ENCODE measurements around the gene KY. TPM values are rescaled to one million over a fixed set of nuclear protein-coding genes. Genes with fewer than 3 reads are reported as not detected.

KY gene
- polyA plus RNA-seq, 1 donor (not counting 4 experiments of a cell fraction or from before 2014, with no cell fraction given) = not detected

GRCh38 chr3:134592806-134593205, 58.0 kb downstream of the KY start:
- H3K9me3 ChIP-seq (ENCODE audit: control insufficient read depth, low read depth, low read length) = peaks cover 16% of the 10 kb centered on the region
- dilution Hi-C loops (cut with MboI; ENCODE audit: extremely low pct_ligation_motif_present, low sequenced_read_pairs) = no loop called here
- no peak overlapping the region for H3K4me2 ChIP-seq (ENCODE audit: control insufficient read depth, extremely low read depth, insufficient read depth, low read depth, low read length)
- TF ChIP-seq CTCF (optimal IDR thresholded peaks at IDR 0.05 in 1 of 3, IDR thresholded peaks at IDR 0.05 in 1 of 3, conservative IDR thresholded peaks at IDR 0.05 in 1 of 3; ENCODE audit: extremely low read depth in 1 of 3, insufficient read depth in 2 of 3, low read length in 3 of 3) = no peak
- TF ChIP-seq EZH2 (IDR thresholded peaks at IDR 0.05; ENCODE audit: low read length) = no peak
- no peaks in the 10 kb centered on the region for H4K20me1 ChIP-seq (ENCODE audit: control insufficient read depth, extremely low read depth, insufficient read depth, low read length)
- H3K9ac ChIP-seq (ENCODE audit: control insufficient read depth, extremely low read depth, insufficient read depth, low read length) = no peak overlapping the region
- no peaks in the 10 kb centered on the region for H3K27me3 ChIP-seq (ENCODE audit: control insufficient read depth, extremely low read depth, insufficient read depth, low read length)
- H2AFZ ChIP-seq (ENCODE audit: control insufficient read depth, low read length) = no peak overlapping the region
- no peaks in the 10 kb centered on the region for H3K79me2 ChIP-seq (ENCODE audit: control insufficient read depth, insufficient read depth, low read length)
- H3K4me3 ChIP-seq (ENCODE audit: control insufficient read depth in 2 of 3, extremely low read depth in 1 of 3, insufficient read depth in 2 of 3, low read depth in 1 of 3, low read length in 3 of 3) = no peak overlapping the region
- H3K27ac ChIP-seq (ENCODE audit: control insufficient read depth, insufficient read depth, low read length) = no peak overlapping the region
- peaks cover 20% of the 10 kb centered on the region for H3K4me1 ChIP-seq (ENCODE audit: control insufficient read depth, extremely low read depth, insufficient read depth, low read length)
- no peaks in the 10 kb centered on the region for H3K9me1 ChIP-seq (ENCODE audit: control insufficient read depth, extremely low read depth, insufficient read depth, low read length)
- DNase-seq (ENCODE audit: low read depth, low spot score) = no peak
- FAIRE-seq = no peak
- no peaks in the 10 kb centered on the region for H3K36me3 ChIP-seq (ENCODE audit: control insufficient read depth in 2 of 2, extremely low read depth in 1 of 2, insufficient read depth in 2 of 2, low read length in 2 of 2)

GRCh38 chr3:134590766-134591165, 60.1 kb downstream of the KY start:
- dilution Hi-C loops (cut with MboI; ENCODE audit: extremely low pct_ligation_motif_present, low sequenced_read_pairs) = no loop called here
- Histone ChIP-seq H3K4me2 (ENCODE audit: control insufficient read depth, extremely low read depth, insufficient read depth, low read depth, low read length) (no peak overlapping the region), H3K9me1 (ENCODE audit: control insufficient read depth, extremely low read depth, insufficient read depth, low read length) (no peaks in the 10 kb centered on the region), H3K4me3 (ENCODE audit: control insufficient read depth in 2 of 3, extremely low read depth in 1 of 3, insufficient read depth in 2 of 3, low read depth in 1 of 3, low read length in 3 of 3) (no peak overlapping the region), H4K20me1 (ENCODE audit: control insufficient read depth, extremely low read depth, insufficient read depth, low read length) (no peaks in the 10 kb centered on the region), H3K4me1 (ENCODE audit: control insufficient read depth, extremely low read depth, insufficient read depth, low read length) (peaks cover 9% of the 10 kb centered on the region), H3K9ac (ENCODE audit: control insufficient read depth, extremely low read depth, insufficient read depth, low read length) (no peak overlapping the region), H3K27ac (ENCODE audit: control insufficient read depth, insufficient read depth, low read length) (no peak overlapping the region), H3K9me3 (ENCODE audit: control insufficient read depth, low read depth, low read length) (peaks cover 7% of the 10 kb centered on the region), H3K79me2 (ENCODE audit: control insufficient read depth, insufficient read depth, low read length) (no peaks in the 10 kb centered on the region), H2AFZ (ENCODE audit: control insufficient read depth, low read length) (peak overlapping the region; percentile 45), H3K27me3 (ENCODE audit: control insufficient read depth, extremely low read depth, insufficient read depth, low read length) (no peaks in the 10 kb centered on the region), H3K36me3 (ENCODE audit: control insufficient read depth in 2 of 2, extremely low read depth in 1 of 2, insufficient read depth in 2 of 2, low read length in 2 of 2) (no peaks in the 10 kb centered on the region)
- FAIRE-seq = peak; percentile 97
- TF ChIP-seq CTCF (optimal IDR thresholded peaks at IDR 0.05 in 1 of 3, IDR thresholded peaks at IDR 0.05 in 1 of 3, conservative IDR thresholded peaks at IDR 0.05 in 1 of 3; ENCODE audit: extremely low read depth in 1 of 3, insufficient read depth in 2 of 3, low read length in 3 of 3) (no peak), EZH2 (IDR thresholded peaks at IDR 0.05; ENCODE audit: low read length) (no peak)
- DNase-seq (ENCODE audit: low read depth, low spot score) = peak; percentile 21

All from keratinocyte (primary cell).